GM21526 (cell line): Measurements from ENCODE around the gene GFRA1.
"Not testable (repeated sequence)": the region's sequence is repeated elsewhere in the genome, so short reads cannot be mapped to it uniquely, and the experiment has no call there.

Source experiments
- ATAC-seq: cut with Tn5 transposase; IDR thresholded peaks from one replicate; pipeline ENCODE4 v1.9.1; 2021; ENCODE audit warnings: moderate library complexity; ENCODE audit not compliant: unreplicated experiment, low FRiP score

Gene GFRA1

DNA sequence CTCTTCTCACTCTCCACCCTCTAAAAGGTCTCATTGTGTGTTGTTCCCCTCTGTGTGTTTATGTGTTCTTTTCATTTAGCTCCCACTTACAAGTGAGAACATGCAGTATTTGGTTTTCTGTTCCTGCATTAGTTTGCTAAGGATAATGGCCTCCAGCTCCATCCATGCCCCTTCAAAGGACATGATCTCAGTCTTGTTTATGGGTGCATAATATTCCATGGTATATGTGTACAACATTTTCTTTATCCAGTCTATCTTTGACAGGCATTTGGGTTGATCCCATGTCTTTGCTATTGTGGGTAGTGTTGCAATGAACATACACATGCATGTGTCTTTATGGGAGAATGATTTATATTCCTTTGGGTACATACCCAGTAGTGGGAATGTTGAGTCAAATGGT, 107.1 kb downstream of the GFRA1 start:
- not testable (repeated sequence) for ATAC-seq

GRCh38 chr10:116164291-116164690, 108.7 kb downstream of the GFRA1 start:
- no peak for ATAC-seq

DNA sequence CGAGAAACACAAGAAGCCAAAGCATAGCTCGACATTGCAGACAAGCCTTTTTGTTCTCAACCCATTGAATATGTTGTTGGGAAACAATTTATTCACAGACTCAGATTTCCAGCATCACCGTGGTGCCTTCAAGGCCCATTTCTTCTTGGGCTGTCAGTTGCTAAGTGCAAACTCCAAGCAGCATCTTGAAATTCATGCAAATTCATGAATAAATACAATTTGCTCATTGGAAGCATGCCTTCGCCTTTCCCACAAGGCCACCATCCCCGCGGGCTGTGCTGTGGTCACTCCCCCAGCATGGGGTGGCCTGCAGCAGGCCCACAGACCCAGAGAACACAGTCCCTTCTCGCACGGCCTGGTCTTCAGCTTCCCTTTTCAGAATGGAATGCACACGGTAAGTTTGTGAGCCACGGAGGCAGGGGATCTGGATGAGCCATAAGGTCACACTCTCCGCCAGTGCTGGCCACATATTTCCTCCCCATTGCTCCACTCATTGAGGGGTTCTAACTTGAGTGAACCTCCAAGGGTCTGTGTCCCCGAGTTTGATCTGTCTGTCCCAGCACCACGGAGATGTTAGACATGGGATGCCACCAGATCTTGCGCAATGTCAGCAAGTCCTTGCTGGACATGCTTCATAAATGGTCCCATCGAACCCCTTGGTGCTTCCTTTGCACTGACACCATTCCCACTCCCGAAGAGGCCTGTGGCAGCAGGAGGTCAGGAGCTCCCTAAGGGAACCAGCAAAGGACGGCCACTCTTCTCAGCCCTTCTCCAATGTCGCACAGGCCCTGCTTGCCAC, 109.5 kb downstream of the GFRA1 start:
- no peak for ATAC-seq

DNA sequence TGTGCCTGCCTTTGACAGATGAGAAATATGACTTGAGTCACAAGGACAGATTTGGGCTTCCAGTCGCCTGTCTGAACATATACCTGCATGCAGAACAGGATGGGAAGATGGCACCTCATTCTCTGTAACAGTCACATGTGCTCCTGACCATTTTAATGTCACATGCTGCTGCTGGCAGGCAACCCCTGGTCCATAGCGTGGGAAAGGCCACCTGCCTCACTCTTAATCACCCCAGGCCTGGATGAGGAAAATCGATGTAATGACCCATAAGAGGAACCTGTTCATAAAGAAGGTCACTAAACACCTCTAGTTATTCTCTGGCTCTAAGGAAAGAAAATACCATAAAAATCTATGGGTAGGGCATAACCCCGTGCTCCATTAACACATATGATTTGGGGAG, 110.2 kb downstream of the GFRA1 start:
- ATAC-seq = no peak

DNA sequence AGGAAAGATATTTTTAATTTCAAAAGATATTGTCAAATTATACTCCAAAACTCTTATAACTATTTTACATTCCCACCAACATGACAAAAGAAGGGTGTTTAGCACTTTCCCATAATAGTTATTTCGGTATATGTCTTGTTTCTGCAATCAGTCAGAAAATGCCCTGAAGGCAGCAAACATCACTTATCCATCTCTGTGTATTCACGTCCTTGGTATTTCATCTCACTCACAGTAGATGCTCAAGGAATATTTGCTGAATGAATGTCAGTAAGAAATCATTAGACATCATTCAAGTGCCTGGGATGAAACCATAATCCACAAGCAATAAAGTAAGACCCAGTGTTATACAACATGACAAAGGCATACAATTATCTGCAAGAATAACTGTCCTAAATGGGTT, 112.7 kb downstream of the GFRA1 start:
- no peak for ATAC-seq

DNA sequence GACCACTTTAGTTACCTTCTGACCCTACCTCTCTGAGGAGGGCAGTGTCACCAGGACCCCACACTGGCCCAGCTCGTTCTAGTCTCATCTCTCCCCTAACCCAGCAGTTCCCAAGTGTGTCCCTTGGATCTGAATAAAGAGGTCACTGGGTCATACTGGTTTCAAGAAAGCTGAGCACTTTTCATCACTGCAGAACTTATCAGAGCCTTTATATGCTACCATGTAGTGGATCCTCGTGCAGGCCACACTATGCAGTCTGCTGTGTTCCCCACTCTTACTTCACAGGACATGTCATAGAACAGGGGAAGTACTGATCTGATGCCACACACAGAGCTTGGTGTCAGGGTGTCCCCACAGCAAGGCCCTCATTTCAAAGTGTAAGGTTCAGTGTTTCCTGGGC, 113.8 kb downstream of the GFRA1 start:
- no peak for ATAC-seq

DNA sequence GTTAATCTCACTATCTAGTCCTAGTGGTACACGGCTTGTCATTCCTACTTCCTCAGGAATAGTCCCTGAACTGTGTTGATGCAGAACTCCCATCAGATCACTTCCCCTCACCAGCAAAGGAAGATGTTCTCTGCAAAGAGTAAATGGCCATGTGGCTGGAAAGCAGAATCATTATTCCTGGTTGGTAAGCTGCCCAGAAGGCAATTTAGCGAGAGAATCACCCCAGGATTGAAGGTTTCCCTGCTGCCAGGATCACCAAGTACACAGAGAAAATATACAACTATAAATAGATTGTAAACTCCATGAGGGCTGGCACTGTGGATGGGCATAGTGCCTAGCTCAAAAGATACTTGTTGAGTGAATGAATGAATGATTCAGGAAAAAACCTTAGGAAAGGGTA, 115.0 kb downstream of the GFRA1 start:
- ATAC-seq = no peak

DNA sequence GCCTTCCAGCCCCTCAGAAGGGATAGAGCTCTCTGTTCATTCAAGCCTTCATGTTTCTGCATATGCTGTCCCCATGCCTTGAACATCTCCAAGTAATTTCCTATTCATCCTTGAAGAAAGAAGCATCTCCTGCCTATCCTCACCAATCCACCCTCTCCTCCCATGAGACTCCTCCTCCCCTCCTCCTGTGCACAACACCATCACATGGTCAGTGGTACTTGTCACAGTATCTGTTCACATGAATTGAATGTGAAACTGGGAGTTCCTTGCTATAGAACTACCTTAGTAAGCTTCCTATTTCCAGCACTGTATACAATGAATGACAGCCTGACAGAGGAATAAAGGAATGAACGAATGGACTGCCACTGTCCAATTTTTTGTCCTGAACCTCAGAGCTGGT, 115.5 kb downstream of the GFRA1 start:
- no peak for ATAC-seq

DNA sequence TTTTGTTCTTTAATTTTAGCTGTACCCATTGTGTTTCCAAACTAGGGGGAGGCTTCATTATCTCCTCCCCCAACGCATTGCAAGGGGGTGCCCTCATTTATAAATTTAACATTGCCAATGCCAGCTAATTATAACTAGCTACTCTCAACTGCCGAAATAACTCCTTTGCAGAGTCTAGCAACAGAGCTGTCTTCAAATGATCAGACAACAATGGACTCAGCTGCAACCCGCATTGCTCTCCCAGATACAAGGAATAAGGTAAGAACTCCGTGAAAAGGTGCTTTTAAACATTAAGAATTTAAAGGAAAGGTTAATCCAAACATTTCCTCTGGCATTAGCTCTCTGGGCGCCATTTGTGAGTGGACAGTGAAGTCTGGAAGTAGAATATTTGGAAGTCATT, 116.2 kb downstream of the GFRA1 start:
- ATAC-seq = no peak

- no peak for ATAC-seq
These were observed 117.8 kb downstream of the GFRA1 start for GRCh38 chr10:116155191-116155590.

- no peak for ATAC-seq
These were observed 118.4 kb downstream of the GFRA1 start for GRCh38 chr10:116154651-116155050.

DNA sequence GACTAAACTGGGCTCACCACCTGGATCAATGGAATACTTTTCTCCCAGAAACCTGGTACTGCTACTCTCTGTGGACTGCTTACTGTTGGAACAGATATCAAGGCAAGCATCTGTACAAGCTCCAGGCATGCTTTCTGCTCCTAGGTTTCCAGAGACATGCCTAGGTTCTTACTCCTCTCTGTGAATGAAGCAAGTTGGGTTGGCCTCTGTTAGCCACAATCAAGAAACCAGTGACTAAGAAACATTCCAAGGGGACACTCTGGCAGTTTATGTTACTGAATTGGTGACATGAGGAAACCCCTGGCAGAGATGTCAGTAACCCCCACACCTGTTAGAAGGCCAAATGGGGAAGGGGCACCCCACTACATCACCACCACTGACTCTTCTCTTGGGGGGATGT, 121.9 kb downstream of the GFRA1 start:
- no peak for ATAC-seq

DNA sequence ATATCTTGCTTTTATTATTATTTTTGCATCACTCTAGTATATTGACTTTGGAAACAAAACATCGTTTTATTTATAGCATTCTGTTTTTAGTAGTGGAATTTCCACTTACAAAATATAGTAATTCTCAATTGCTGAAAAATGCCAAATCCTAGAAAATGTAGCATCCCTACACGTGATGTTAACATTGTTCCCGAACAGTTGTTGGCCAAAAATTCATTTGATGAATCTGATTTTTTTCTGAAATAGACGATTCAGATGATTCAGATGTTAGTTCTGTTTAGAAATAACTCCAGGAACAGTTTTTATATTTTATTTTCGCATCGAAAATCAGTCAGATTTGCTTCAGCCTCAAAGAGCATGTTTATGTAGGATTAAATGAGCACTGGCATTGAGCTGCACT, 122.4 kb downstream of the GFRA1 start:
- ATAC-seq = no peak

DNA sequence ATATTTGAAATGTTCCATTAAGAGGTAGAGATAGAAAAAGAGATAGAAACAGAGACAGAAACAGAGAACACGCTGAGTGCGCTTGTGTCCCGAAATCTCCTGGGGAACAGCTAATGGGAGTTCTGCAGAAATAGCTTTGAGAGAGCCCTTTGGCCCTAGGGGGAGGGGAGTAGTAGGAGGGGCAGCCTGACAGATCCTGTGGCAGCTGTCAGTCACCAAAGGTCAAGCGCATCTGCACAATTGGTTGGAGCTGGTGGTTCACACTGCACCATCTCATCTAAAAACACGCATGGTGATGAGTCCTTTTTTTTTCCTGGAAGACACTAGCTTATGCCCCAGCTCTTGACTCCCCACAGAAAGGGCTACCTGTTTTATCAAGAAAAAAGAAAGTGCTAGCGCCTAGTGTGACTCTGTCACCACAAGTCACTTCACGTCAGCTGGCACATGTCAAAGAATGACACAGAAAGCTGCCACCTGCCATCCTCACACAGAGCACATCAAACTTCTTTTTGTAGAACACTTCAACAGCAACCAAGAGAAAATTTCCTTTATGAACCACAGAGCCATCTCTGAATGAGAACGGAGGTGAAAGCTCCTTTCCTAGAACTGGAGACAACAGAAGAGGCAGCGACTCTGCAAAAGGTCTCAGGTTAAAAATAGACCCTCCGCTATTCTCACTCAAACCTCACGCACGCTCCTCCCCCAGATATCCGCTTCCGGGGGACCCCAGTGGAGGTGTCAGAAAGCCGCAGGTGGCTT, 125.7 kb downstream of the GFRA1 start:
- no peak for ATAC-seq

- ATAC-seq = no peak
These were observed 126.5 kb downstream of the GFRA1 start for GRCh38 chr10:116146372-116147140.

DNA sequence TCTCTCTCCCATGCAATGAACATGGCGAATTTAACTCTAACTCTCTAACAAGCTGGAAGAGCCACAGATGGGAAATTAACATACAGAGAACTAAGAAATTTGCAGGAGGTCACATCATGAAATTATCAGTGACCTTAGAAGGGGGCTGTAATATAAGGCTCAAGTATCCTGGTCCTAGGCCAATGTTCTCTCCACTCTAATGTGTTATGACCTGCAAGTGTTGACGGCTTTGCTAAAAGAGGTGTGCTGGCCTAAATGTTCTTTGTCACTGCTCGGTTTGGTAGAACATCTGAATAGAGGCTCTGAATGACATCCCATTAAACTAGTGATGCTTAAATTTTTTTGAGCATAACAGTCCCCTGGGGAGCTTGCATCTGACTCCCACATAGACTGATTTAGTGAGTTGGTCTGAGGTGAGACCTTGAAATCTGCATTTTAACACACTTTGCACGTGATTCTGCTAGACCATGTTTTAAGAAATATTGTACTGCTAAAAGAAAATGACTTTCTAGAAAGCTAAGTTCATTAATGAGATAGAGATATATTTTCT, 129.3 kb downstream of the GFRA1 start:
- no peak for ATAC-seq

- ATAC-seq = no peak
These were observed 131.2 kb downstream of the GFRA1 start for GRCh38 chr10:116141855-116142254.

DNA sequence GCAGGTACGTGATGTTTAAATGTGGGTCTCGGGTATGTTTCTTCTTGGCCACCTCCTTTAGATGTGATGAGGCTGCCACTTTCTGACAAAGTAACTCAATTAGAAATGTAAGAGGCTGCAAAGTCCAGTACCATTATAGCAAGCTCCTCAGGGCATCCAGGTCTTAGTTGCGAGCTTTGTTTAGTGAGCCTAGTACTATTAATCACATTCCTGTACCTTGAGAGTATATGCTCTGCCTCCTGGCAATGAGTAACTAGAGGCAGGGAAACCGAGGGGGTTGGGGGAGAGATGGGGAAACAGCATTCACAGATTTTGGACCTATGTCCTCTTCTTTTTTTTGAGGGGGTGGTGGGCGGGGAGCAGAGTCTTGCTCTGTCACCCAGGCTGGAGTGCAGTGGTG, 131.8 kb downstream of the GFRA1 start:
- no peak for ATAC-seq

GRCh38 chr10:116139886-116140285, 133.1 kb downstream of the GFRA1 start:
- no peak for ATAC-seq

DNA sequence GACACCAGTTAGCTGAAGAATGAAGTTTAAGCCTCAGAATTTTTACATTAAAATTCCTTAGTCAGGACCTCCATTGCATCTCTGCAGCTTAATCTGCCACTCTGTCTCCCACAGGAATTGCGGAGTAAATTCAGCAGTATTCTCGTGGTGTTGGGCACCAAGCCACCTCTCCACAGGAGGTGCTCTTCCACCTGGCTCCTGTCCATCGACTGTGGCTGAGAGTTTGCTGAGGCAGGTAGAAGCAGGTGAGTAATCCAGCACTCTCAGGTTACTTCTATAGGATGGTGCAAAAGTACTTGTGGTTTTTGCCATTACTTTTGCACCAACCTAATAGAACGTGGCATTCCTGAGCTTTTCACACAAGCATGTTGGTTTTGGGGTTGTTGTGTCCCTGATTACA, 134.1 kb downstream of the GFRA1 start:
- no peak for ATAC-seq

- ATAC-seq = no peak
These were observed 136.7 kb downstream of the GFRA1 start for GRCh38 chr10:116136261-116136660.
